Endodermal cell (in vitro differentiated cells): Measurements from ENCODE around the gene TIMP2. TPM values are rescaled to one million over a fixed set of nuclear protein-coding genes. Genes with fewer than 3 reads are reported as not detected.

Experiments used
- DNase-seq: peaks from one replicate; pipeline ENCODE4 v3.0.0-alpha.2; 2017
- H3K27ac ChIP-seq: 2 replicates; pipeline ENCODE4 v1.5.1; 2013; ENCODE audit warnings: mild to moderate bottlenecking, low read depth, low read length, moderate library complexity
- H3K27me3 ChIP-seq: 2 replicates; pipeline ENCODE4 v1.6.1; 2013; ENCODE audit warnings: mild to moderate bottlenecking, low read length, moderate library complexity; ENCODE audit not compliant: insufficient read depth, control insufficient read depth, poor library complexity, severe bottlenecking
- H3K36me3 ChIP-seq: 2 replicates; pipeline ENCODE4 v1.7.0; 2013; ENCODE audit warnings: mild to moderate bottlenecking, low read length, moderate library complexity; ENCODE audit not compliant: control insufficient read depth, insufficient read depth
- H3K4me1 ChIP-seq: one replicate; pipeline ENCODE4 v1.7.0; 2013; ENCODE audit warnings: low read length; ENCODE audit not compliant: control insufficient read depth, insufficient read depth
- H3K4me3 ChIP-seq: 2 replicates; pipeline ENCODE4 v1.5.1; 2013; ENCODE audit warnings: mild to moderate bottlenecking, low read length, moderate library complexity
- H3K9ac ChIP-seq: 2 replicates; pipeline ENCODE4 v1.6.1; 2013; ENCODE audit warnings: mild to moderate bottlenecking, low read length, moderate library complexity; ENCODE audit not compliant: poor library complexity, severe bottlenecking; ENCODE audit errors: extremely low read depth
- H3K9me3 ChIP-seq: 2 replicates; pipeline ENCODE4 v1.6.1; 2013; ENCODE audit warnings: mild to moderate bottlenecking, low read length, moderate library complexity; ENCODE audit not compliant: control insufficient read depth
- H3K27ac Mint-ChIP-seq: 2 replicates; pipeline ENCODE4 v1.8.0; 2020; ENCODE audit warnings: mixed read lengths
- H3K27me3 Mint-ChIP-seq: 2 replicates; pipeline ENCODE4 v1.8.0; 2021; ENCODE audit warnings: mild to moderate bottlenecking, mixed read lengths; ENCODE audit not compliant: insufficient read depth
- H3K36me3 Mint-ChIP-seq: 2 replicates; pipeline ENCODE4 v1.8.0; 2020; ENCODE audit warnings: low read depth, mixed read lengths
- H3K4me1 Mint-ChIP-seq: 2 replicates; pipeline ENCODE4 v1.8.0; 2020; ENCODE audit warnings: mixed read lengths
- H3K4me3 Mint-ChIP-seq: 2 replicates; pipeline ENCODE4 v1.8.0; 2020; ENCODE audit warnings: mild to moderate bottlenecking, moderate library complexity, mixed read lengths
- H3K9me3 Mint-ChIP-seq: 2 replicates; pipeline ENCODE4 v1.8.0; 2020; ENCODE audit warnings: mild to moderate bottlenecking, mixed read lengths
- WGBS, 2 experiments: methylation state at CpG; one replicate each; pipeline versions ENCODE4 v1.1.5 to v1.1.7; 2013; ENCODE audit warnings: missing lambda C conversion rate in 2 of 2, mixed read lengths in 1 of 2; ENCODE audit not compliant: insufficient coverage in 1 of 2, insufficient read length in 1 of 2; 5-methylcytosine and 5-hydroxymethylcytosine counted together
- total RNA-seq, 2 donors: library from RNA; stranded (reverse); fragmentation: NEBNext Ultra II Directional in 1 of 2; extraction: Animal tissue kit (Norgen Biotek cat#: 25700) in 1 of 2; gene quantifications; 2 replicates in 1 of 2; 3 replicates in 1 of 2; pipeline ENCODE4 v1.2.1, GENCODE V29; 2021
- TF ChIP-seq, protein P1 (sequence below): fragments of 200-600 bp; sonication (generic); conservative IDR thresholded peaks from 2 replicates; pipeline ENCODE4 v1.5.0; 2021; ENCODE audit warnings: antibody characterized with exemption, mild to moderate bottlenecking

The TIMP2 gene
- total RNA-seq, 2 donors from 2014 or later = 36.9 to 42.7 TPM

DNA sequence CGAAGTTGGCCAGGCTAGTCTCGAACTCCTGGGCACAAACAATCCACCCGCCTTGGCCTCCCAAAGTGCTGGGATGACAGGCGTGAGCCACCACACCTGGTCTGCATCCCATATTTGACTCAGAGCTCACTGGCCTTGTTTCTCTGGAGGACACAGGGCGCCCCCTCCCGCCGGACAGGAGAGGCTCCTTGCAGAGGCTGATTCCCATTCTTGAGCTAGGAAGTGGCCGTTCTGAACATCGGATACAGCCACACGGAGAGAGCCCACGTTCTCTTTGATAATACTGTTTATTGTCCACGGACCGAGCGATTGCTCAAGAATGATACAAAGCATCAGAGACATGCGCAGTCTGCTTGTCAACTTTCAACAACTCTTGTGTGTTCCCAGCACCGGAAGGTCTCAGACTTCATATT, 72.5 kb downstream of the TIMP2 start:
- Histone ChIP-seq H3K4me1 (no peaks in the 10 kb centered on the region), H3K9ac (no peak overlapping the region), H3K27ac (no peak overlapping the region), H3K4me3 (no peak overlapping the region), H3K27me3 (no peaks in the 10 kb centered on the region), H3K9me3 (no peaks in the 10 kb centered on the region), H3K36me3 (peaks cover 5% of the 10 kb centered on the region)
- H3K9me3 Mint-ChIP-seq = no peaks in the 10 kb centered on the region
- DNase-seq = peak; percentile 78
- TF ChIP-seq, protein P1, sequence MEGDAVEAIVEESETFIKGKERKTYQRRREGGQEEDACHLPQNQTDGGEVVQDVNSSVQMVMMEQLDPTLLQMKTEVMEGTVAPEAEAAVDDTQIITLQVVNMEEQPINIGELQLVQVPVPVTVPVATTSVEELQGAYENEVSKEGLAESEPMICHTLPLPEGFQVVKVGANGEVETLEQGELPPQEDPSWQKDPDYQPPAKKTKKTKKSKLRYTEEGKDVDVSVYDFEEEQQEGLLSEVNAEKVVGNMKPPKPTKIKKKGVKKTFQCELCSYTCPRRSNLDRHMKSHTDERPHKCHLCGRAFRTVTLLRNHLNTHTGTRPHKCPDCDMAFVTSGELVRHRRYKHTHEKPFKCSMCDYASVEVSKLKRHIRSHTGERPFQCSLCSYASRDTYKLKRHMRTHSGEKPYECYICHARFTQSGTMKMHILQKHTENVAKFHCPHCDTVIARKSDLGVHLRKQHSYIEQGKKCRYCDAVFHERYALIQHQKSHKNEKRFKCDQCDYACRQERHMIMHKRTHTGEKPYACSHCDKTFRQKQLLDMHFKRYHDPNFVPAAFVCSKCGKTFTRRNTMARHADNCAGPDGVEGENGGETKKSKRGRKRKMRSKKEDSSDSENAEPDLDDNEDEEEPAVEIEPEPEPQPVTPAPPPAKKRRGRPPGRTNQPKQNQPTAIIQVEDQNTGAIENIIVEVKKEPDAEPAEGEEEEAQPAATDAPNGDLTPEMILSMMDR = peak; percentile 43
- 89 to 94% methylated on average over 15 to 16 of the region's 16 CpGs for WGBS, 2 experiments
- no peaks in the 10 kb centered on the region for H3K4me1 Mint-ChIP-seq
- H3K27ac Mint-ChIP-seq = no peak overlapping the region
- H3K4me3 Mint-ChIP-seq = no peak overlapping the region
- peaks cover 9% of the 10 kb centered on the region for H3K36me3 Mint-ChIP-seq
- H3K27me3 Mint-ChIP-seq = no peaks in the 10 kb centered on the region

DNA sequence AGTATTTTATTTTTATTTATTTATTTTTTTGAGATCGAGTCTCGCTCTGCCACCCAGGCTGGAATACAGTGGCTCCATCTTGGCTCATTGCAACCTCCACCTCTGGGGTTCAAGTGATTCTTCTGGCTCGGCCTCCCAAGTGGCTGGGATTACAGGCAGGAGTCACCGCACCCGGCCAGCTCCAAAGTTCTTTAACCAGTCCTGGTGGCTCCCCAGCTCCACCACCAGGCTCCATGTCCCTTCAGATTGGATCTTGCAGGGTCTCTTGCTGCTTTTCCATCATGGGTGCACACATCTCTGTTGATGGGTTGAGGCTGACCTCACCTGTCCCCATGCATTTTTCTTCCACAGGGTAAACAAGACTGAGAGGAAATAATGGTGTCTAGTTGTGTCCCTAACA, 76.2 kb downstream of the TIMP2 start:
- WGBS, 2 experiments = 91 to 97% methylated on average over 4 to 5 of the region's 5 CpGs
- no peaks in the 10 kb centered on the region for H3K27me3 Mint-ChIP-seq
- H3K27ac ChIP-seq = no peak overlapping the region
- H3K4me1 ChIP-seq = no peaks in the 10 kb centered on the region
- no peaks in the 10 kb centered on the region for H3K9me3 ChIP-seq
- no peak for DNase-seq
- H3K27ac Mint-ChIP-seq = no peak overlapping the region
- H3K36me3 ChIP-seq = no peaks in the 10 kb centered on the region
- peaks cover 3% of the 10 kb centered on the region for H3K36me3 Mint-ChIP-seq
- no peak overlapping the region for H3K9ac ChIP-seq
- no peak overlapping the region for H3K4me3 Mint-ChIP-seq
- no peaks in the 10 kb centered on the region for H3K9me3 Mint-ChIP-seq
- TF ChIP-seq, protein P1 = no peak
- H3K4me3 ChIP-seq = no peak overlapping the region
- no peaks in the 10 kb centered on the region for H3K4me1 Mint-ChIP-seq
- no peaks in the 10 kb centered on the region for H3K27me3 ChIP-seq

DNA sequence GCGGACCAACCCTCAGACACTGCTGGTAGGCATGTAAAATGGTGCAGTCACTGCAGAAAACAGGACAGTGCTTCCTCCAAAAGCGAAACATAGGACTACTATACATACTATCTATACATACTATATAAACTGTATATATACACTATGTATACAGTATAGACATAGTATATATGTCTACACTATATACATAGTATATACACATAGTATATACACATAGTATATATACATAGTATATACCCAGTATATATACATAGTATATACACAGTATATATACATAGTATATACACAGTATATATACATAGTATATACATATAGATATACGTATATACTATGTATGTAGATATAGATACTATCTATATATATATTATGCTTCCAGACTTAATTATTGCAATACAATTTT, 78.1 kb downstream of the TIMP2 start:
- Histone ChIP-seq H3K9me3 (no peaks in the 10 kb centered on the region), H3K4me1 (no peaks in the 10 kb centered on the region), H3K27ac (no peak overlapping the region), H3K27me3 (no peaks in the 10 kb centered on the region), H3K4me3 (no peak overlapping the region), H3K9ac (no peak overlapping the region), H3K36me3 (no peaks in the 10 kb centered on the region)
- TF ChIP-seq, protein P1 = no peak
- H3K27ac Mint-ChIP-seq = no peak overlapping the region
- H3K27me3 Mint-ChIP-seq = no peaks in the 10 kb centered on the region
- no peak for DNase-seq
- no peaks in the 10 kb centered on the region for H3K9me3 Mint-ChIP-seq
- WGBS, 2 experiments = 71% methylated on average over 2 of the region's 3 CpGs; no CpG with 5 or more reads in 1 of the 2 experiments
- H3K36me3 Mint-ChIP-seq = no peaks in the 10 kb centered on the region
- H3K4me1 Mint-ChIP-seq = peaks cover 2% of the 10 kb centered on the region
- no peak overlapping the region for H3K4me3 Mint-ChIP-seq
